Activated CD4-positive, alpha-beta T cell treated with anti-CD3 and anti-CD28 coated beads, Interleukin-2, amount 50 U/mL, for 48 hours (primary cell): ENCODE measurements around the gene TMEM51.

ENCODE experiments used
- DNase-seq, 2 experiments: peaks; one replicate each; pipeline ENCODE4 v3.0.0-alpha.2; 2020

TMEM51 gene

DNA sequence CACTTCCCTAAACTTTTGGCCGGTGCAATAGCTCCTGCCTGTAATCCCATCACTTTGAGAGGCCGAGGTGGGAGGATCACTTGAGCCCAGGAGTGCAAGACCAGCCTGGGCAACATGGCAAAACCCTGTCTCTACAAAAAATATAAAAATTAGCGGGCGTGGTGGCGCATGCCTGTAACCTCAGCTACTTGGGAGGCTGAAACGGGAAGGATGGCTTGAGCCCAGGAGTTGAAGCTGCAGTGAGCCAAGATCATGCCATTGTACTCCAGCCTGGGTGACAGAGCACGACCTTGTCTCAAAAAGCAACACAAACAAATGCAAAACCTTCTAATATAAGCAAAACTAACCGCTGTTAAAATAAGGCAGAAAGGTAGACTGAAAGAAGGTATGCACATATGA, 25.9 kb downstream of the TMEM51 start:
- DNase-seq: no peak

DNA sequence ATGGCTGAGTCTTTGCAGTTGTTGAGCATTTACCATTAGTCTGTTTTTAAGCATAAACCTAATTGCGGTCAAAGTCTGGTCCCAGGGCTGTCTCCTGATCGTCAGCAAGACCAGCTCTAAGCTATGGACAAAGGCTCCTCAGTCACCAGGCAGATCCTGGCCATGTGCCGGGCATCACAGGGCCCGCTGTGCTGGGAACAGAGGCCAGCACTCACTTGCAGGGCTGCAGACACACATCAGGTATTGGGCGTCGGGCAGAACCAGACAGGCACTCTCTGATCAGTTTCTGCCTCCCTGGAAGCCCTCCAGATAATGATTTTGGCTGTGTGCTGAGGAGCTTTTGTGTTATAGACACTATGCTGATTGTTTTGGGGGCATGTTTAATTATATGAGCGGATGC, 26.6 kb downstream of the TMEM51 start:
- no peak for DNase-seq

DNA sequence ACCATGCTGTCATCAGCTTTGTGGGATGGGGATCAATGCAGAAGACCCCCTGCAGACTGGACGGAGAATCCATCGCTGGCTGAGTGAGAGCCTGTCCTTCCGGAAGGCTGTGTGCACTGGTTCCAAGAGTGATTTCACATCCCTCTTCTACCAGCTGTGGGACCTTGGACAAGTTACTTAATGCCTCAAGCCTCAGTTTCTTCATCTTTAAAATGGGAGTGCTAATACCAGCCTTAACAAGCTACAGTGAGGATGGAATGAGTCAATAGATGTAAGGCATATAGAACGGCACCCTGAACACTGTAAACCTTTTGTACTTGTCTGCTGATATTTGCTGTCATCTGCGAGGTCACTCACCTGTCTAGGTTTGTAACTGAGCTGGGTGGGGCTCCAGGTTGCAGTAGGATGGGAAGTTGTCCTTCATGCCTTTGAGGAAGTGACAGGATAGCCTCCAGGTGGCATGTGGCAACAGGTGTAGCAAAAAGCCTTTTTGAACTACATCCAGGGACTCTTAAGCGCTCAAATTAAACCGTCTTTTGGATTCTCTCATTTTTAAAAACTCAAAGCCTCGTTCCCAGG, 27.5 kb downstream of the TMEM51 start:
- no peak for DNase-seq

DNA sequence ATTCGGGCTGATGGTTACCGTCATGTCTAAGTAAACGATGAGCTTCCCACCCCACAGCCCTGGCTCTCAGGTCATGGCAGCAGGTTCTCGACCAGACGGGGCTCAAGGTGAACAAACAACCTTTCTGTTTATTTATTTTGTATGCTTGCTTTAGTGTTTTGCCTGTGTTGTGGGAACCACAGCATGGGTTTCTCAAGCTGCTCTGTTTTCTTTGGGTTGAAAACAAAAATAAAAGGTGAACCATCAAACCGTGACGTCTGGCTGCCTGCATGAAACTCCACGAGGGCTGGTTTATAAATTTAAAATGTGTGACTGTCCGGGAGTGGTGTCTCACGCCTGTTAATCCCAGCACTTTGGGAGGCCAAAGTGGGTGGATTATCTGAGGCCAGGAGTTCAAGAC, 28.0 kb downstream of the TMEM51 start:
- no peak for DNase-seq

DNA sequence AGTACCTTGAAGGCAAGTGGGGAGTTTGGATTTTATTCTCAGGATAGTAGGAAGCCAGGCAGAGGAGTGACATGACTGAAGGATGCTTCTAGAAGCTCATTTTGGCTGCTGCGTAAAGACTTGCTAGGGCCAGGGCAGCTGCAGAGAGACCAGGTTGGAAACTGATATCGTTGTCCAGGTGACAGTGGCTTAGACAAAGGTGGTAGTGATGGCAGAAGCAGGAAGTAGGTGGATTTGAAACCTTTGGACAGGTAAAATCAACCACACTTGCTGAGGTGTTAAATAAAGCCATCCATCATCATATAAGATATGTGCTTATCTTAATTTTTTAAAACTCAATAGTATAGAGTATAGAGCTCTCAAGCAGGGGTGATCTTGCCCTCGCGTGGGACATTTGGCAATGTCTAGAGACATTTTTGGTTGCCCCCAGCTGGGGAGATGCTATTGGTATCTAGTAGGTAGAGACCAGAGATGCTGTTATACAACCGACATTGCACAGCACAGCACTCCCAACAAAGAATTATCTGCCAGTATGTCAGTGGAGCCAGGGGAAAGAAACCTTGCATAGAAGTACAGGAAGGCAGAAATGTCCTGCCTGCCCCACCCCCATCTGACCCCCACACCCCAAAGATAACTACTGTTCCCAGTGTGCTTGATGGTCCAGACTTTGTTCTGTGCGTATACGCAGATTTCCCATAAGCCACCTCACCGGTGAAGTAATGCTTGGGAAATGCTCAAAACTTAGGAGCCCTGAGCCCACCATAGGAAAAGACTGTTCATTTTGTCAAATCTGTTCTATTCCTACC, 31.1 kb downstream of the TMEM51 start:
- DNase-seq: no peak

DNA sequence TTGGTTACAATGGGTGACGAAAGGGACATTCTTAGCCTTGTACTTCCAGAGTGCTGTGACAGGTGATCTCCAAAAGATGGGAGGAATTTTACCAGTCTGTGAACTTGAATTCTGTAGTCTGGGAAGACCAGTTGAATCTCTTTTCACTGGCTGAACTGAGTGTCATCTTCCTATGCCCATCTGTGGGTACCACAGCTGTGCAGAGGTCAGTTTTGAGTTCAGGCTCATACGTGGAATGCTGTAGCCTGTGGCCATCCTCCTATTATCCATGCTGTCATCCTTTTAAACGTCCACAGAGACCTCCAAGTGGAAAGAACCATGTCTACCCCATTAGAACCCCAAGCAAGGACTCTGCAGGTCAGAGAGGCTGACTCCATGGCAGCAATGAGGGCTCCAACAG, 32.1 kb downstream of the TMEM51 start:
- DNase-seq: no peak

DNA sequence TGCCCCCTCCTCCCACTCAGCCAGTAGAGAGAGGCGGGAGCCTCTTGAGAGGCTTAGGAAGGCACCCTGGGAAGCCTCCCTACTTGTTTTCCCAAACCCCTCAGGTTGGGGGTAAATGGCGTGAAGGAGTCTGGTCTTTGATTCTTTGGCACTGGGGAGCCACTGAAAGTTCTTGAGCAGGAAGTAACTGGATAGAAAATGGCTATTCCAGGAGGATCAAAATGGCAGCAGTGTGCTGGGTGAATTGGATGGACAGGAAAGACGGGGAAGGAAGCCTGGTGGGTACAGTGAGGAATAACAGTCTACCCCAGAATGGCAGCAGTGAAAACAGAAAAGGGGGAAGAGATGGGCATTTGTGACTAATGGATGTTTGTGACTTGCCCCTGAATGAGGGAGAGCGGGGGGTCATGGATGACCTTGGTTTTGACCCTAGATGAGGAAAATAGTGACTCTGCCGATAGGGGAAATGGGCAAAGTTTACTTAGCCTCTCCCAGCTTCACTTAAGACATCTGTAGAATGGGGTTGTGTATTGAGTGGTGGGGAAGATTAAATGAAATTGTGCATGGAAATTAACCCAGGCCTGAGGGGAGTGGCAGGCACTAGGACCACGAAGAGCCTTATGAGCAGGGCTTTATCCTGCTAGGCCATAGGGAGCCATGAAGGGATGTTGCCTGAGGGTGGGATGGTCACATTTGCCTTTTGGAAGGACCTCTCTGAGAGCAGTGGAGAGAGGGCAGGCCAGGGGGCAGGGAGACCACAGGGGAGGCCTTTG, 32.7 kb downstream of the TMEM51 start:
- DNase-seq: no peak

DNA sequence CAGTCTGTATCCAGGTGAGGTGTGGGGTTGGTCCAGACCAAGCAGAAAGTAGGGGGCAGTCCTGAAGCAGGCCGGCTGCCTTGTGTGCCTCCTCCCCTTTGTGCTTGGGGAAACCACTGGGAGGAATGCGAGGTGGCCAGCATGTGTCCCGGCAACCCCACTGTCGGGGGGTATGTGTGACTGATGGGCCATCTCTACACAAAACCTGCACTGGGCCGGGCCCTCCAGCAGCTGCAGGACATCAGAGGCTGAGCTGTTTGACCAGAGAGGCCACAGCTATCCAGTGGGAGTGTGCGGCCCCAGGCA, 33.3 kb downstream of the TMEM51 start:
- DNase-seq: no peak

DNA sequence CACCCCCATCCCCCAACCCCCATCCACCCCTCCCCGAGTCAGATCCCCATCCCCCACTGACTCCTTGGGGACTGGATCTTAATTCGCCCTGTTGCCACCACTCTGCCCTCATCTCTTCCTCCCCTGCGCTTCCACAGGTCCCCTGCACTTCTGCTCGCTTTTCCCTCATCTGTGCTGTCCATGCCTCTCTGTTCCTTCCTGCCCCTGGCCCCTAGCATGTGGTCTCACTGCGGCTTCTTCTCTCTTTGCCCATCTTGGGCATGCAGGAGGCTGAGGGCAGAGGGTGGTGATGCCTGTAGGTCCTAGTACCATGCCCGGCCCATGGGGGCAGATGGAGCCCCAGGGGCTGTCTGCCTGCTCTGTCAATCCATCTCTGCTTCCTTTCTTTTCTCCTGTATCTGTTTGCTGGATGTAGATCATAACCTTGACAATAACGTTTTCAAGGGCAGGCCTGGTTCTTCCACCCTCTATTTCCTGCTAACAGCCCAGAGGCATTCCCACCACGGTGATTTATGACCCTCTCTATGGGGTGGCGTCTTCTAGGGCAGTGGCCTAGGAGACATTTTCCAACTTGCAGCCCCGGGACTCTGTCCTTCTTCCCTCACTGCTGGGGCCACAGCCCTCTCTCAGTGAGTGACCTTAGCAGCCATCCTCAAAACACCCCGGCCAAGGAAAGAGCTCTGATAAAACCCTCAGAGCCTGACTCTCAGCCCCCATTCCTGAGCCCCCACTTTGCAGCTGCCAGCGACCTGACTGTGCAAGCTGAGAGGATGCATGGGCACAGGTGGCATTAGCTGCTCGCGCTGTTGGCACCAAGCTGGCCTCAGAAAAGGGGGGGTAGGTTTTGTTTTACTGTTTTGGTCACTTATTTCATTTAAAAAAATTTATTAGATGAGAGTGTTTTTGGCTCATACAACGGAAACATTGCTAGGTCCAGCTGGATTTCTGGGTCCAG, 33.9 kb downstream of the TMEM51 start:
- DNase-seq: no peak

DNA sequence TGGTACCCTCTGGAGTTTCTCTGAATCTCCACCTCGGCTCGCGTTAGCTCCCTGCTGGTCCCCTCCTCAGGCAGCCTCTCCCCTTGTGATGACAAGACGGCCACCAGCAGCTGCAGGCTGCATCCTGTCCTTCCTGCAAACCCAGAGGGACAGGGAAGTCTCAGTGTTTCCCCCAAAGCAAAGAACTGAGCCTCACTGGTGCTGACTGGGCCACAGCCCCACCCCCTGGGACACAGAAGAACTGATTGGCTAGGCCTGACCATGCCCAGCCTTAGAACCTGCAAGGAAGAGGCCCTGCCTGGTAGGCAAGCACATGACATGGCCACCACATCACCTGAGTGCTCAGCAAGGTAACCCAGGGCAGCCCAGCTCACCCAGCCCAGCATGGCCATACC, 34.6 kb downstream of the TMEM51 start:
- DNase-seq: no peak

DNA sequence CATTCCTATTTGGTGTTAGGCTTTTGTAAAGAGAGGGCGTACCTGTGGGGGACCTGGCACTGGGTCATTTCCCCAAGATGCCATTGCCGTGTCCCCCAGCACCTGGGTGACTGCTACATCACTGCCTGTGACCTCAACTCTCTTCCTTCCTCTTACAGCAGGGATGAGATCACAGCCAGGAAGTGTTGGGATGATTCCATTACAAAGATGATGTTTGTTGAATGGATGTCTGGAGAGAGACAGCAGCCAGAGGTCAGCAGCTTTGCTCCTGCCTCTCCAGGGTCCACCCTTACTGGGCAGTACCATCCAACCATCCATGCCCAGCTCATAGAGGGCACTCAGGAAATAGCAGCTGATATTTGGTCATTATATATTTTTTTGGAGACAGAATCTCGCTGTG, 35.1 kb downstream of the TMEM51 start:
- DNase-seq: no peak

DNA sequence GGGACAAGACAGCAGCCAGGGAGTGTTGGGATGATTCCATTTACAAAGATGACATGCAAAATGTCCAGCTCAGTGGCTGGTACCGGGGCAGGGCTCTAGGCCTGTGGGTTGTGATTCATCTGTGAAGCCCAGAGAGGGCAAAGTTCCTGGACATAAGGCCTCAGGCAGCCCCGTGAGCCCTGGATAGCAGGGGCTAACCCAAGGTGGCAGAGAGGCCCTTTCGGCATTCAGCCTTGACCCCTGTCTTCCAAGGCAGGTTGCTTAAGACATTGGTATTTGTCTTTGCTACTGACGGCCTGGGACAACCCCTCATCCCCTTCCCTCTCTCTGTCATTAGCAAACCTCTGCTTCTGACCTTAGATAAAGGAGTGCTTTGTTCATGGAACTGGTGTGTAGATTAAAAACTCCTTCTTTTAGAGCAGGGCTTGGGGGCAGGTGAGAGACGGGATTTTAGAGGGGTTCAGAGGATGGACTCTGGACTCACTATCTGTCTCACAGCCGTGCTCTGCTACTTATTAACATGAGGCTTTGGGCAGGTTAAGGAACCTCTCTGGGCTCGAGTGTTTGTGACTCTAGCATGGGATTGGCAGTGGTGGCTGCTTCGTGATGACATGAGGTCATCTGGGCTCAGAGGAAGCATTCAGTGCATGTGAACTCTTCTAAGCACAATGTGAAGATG, 36.3 kb downstream of the TMEM51 start:
- DNase-seq: no peak

DNA sequence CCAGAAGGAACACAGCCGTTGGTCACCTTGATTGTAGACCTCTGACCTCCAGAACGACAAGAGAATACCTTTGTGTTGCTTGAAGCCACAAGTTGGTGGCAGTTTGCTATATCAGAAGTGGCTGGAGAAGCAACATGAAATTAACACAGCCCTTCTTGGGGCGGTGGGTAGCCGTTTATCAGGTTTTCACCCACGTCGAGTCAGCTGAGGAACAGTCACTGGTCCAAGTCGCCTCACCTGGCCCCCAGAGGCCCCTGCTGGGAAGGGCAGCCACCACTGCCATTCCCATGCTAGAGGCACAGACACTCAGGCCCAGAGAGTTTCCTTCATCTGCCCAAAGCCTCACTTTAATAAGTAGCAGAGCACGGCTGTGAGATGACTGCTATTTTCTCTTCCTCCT, 37.7 kb downstream of the TMEM51 start:
- no peak for DNase-seq

DNA sequence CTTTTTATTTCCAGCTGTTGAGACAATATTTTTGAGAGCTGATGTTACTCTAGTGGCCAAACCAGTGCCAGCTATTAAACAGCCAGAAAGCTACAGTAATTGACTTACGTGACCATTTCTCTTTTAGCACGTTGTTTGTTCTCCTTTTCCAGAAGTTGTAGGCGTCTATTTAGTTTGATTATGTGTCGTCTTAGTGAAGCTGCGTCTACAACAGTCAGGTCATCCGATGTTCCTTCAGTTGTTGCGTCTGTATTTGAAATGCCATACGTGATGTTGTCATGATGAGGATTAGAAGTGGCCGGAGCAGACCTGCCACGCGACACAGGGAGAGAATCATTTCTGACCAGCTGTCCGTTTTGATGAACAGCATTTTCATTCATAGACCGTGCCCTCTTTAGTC, 38.2 kb downstream of the TMEM51 start:
- DNase-seq: no peak

DNA sequence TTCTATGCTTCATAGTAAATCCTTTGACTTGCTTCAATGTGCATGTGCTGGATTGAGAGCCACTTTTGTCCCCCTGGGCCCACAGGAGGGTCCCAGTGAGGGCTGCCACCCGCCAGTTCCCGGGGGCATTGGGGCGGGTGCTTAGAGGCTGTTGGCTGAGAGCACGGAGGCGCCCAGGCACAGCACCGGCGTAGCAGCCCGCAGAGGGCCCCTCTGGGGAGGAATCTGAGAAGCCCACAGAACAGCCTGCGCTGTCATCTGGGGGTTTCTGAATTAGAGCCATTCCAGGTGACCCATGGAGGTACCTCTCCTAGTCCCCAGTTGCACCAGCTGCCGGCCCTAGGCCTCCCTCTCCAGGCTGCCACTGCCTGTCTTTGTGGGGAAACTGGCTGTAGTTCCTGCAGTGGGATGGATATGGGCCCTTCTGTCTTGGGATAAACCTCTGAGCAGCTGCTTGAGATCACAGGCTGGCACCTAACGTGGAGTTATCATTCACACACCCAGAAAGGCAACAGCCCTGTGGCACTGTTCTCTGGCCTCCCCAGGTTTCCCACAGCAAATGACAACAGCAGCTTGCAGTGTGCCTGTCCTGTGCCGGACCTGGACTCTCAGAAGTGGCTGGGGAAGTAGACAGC, 39.5 kb downstream of the TMEM51 start:
- no peak for DNase-seq

DNA sequence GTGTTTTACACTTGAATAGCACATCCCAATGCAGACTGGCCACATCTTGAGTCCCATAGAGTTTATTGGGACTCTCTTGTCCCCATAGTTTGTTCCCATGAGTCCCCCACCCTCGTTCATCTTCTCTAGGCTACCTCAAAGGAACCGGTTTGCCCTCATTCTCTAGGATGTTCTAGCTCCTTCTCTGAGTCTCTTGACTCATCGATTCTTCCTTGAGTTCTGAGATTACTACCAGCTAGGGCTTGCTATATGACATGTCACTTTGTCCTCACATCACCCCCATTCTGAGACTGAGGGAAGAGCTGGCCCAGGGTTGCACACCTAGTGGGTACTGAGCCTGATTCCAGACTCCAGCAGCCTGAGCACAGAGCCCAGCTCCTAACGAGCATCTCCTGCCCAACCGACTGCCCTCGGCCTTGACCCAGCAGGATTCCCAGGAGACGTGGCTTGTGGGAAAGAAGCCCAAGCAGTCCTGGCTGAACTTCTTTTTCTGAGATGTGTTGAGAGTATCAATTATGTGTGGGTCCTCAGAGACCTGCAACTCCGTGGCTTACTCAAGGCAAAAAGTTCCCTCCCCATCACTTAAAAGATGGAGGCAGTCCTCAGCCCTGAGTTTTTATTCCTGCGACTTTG, 42.0 kb downstream of the TMEM51 start:
- no peak for DNase-seq

DNA sequence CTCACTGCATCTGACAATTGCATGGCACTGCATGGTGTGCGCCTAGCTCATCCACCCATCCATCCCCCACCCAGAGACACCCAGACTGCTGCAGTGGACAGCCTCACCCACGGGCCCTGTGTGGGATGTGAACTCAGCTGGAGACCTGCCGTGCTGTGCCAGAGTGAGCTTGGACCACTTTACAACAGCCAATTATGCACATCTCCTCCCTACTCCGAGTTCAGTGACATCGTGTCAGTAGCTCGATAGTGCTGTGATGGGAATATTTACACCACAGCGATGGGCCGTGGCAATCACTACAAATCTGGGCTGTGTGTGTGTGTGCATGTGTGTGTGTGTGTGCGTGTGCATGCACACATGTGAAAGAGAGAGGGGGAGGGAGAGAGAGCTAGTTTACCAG, 42.5 kb downstream of the TMEM51 start:
- no peak for DNase-seq

DNA sequence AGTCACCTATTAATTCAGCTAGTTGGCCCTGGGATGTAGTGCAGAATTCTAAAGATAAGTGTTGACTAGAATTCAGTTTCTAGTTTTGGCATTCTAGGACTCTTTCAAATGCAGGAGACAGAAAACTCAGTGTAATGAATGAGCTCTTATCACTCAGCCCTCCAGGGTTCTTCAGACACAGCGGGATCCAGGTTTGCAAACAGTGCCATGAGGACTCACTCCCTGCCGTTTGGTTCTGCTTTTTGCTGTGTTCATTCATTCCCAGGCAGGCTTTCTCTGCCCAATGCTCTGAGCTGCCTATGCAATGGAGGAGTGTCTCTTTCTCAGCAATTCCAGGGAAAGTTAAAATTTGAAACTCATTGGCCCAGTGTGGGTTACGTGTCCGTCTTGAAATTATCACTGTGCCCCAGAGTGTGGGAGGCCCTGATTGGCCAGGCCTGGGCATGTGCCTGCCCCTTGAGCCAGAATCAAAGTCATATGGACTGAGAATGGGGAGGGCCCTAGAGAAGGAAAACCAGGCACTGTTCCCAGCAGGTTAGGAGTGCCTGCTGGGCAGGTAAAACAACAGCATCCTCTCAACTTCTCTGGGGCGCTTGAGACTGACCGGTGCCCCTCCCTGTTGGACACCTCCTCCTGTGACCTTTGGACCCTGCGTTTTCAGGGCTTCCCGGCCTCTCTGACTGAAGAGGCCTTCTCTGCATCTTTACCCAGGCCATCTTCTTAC, 43.4 kb downstream of the TMEM51 start:
- DNase-seq: no peak

DNA sequence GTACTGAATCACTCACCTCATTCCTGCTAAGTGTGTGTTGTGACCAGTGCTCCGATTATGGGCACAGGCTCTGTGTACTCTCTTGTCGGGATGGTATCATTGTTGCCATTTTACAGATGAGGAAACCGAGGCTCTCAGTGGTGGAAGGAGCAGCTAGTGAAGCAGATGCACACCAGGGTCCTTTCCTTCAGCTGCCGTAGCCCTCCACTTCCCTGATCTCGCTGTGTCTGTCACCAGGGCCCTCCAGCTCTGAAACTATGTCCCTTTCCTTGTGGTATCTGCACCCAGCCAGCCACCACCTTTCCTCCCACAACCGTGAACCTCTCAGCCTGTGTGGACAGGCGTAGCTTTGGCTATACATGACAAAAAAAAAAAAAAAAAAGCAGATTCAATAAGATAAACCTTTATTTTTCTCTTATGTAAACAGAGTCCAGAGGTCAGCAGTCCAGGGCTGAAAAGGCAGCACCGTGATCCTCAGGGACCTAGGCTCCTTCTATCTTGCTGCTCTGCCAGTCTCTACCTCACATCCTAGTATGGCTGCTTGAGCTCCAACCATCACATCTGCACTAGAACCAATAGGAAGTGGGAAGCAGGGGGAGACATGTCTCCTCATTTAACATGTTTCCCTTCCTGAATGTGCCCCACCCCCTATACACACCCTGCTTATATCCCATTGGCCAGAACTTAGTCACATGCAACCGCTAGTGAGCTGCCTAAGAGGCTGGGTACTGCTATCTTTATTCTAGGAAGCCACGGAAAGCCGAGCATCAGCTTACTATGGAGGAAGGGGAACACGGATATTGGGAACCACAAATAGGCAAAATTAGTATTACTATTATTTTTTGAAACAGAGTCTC, 44.3 kb downstream of the TMEM51 start:
- no peak for DNase-seq

DNA sequence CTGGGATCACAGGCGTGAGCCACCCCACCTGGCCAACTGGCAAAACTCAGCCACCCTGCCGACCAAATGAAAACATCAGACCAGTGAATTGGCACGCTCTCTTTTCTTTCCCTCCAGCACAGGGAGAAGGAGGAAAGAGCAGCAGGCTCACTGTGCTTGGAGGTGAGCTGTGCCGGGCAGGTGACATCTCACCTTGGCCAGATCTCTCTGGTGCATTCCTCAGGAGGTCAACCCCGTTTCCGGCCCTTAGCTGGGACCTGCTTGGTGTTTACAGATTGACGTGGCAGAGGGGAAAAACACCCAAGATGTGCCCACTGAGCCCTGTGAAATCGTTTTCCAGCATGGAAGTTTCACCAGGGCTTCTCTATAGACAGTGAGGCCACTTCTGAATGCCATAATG, 45.1 kb downstream of the TMEM51 start:
- no peak for DNase-seq
